GM21390 (cell line): ENCODE data around the gene KIF18B.

Experiments used
- ATAC-seq: cut with Tn5 transposase; IDR thresholded peaks from one replicate; pipeline ENCODE4 v1.9.1; 2021; ENCODE audit not compliant: unreplicated experiment

KIF18B gene

DNA sequence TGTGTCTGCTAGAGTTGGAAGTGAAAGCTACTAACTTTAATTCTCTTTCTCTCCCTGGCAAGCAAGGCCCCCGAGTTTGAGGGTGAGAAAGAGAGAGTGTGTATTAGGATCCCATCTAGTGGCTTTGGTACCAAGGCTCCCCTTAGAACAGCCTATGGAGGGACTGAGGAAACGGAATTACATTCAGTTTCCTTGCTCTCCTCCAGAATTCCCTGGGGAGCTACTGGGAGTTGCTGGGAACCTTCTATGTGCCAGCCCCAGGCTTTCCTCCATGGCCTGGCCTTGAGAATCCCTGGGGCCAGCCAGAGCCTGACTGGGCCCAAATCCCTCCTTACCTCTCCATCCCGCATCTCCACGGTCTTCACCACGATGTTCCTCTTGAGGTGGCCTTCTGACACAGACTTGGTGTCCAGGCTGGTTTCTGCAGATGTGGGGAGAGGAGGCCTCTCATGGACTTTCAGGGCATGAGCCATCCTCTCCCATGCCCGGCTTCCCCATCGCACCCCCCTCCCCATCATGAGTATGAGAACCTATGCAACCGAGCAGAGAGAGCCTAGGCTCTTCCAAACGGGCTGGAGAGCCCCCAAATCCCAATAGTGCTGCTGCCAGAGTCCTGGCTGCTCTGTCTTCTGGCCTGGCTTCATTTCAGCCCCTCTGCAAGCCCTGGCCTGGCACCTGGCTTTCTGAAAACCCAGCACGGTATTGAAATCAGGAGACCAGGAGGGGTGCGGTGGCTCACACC is 39.7 kb downstream of the KIF18B start:
- no peak for ATAC-seq

DNA sequence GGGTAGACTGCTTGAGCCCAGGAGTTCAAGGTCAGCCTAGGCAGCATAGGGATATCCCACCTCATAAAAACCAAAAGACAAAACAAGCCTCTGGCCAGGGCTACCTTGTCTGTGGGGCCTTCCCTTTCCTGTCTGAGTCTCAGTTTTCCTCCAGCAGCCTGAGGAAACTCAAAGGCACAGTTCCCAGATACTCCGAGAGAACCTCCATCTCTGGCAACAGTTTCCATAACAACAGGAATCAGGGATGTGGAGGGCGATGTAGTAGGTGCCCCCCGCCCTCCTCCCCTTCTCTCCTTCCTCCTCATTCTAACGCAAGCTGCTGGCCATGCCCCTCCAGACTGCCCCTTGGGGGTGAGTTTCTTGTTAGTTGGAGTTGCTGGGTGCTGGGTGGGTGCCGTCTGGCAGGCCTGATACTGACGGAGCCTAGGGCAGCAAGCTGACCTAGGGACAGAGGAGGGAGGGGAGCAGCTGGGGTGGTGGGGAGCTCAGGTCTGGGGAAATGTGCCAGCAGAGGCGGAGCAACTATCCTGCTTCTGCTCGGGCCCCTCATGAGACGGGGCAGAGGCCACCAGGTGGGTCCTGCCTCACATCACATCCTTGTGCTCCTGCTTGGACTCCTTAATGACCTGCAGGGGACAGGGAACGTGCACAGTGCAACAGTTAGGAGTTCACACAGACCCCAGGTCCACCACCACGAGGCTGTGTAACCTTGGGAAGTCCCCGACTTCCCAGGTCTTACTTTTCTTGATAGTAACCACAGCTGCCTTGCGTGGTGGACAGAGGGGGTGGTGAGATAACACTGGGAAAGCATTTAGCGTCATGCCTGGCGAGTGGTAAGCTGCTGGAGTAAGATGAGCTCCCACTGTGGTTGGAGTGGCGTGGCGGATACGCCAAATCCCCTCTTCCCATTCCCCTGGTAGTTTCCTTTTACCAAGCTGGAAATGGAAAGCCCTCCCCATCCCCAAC is 40.5 kb downstream of the KIF18B start:
- ATAC-seq: no peak

DNA sequence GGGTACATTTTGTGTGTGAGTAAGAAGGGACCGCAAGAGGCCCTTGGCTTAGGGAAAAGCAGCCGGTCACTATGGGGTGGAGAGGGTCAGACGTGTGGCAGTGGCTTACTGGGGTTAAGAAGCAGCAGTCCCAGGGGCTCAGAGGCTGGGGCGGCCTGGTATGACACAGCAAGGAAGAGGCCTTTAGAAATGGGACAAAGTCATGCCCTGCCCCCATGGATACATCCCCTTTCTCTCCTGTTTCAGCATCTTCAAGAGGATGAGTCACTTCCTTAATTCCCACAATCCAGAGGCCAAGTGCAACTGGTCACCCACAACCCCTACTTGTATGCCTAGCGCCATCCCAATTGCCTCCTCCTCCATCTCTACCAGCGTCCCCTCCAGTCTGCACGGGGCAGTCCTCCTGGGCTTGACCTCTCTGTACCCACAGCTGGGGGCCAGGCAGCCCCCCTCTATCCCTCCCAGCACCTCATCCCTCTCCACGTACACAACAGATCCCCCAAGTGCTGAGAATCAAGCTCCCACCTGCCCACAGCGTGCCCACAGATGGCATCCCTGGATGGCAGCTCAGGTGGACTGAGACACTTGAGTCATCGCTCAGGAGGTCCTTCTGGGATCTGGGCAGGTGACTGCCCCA is 41.4 kb downstream of the KIF18B start:
- ATAC-seq: no peak

DNA sequence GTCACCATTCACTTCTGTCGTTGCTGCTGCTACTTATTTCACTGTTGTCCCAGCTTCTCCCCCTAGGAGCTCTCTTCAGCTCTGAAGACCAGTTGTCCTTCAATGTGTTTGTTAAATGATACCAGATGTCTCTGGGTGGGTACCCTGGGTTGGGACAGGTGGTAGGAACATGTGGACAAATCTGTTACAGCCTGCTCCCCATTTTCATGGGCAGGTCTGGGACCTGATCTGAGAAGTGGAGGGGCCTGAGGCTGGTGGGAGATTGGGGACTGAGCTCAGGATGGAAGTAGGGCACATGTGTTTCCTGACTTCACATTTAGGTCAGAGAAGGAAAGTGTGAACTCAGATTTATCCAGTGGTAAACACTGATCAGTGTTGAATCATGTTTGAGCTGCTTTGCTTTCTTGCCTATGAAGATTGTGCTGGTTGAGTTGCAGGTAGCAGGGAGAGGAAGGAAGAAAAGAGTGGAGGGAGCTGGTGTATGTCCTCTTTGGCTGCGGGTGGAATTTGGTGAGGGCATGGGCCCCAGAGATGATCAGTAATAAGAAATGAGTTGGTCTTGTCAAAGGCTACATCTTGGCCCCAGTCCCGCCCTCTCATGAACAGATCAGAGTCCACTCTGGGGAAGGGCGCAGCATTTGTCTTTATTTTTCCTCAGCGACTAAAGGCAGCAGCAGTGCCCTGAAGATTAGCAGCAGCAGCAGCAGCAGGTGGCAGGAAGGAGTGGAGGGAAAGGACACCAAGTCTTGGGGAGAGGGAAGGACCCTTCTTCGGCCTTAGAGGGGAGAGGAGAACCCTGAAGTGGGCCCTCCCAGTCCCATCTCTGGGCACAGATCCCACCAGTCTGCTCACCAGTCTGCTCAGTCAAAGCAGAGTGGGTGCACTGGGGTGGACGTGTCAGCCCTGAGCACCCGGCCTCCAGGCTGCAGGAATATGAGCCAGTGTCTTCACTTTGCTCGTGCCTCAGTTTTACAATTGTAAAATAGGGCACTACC is 42.3 kb downstream of the KIF18B start:
- no peak for ATAC-seq

DNA sequence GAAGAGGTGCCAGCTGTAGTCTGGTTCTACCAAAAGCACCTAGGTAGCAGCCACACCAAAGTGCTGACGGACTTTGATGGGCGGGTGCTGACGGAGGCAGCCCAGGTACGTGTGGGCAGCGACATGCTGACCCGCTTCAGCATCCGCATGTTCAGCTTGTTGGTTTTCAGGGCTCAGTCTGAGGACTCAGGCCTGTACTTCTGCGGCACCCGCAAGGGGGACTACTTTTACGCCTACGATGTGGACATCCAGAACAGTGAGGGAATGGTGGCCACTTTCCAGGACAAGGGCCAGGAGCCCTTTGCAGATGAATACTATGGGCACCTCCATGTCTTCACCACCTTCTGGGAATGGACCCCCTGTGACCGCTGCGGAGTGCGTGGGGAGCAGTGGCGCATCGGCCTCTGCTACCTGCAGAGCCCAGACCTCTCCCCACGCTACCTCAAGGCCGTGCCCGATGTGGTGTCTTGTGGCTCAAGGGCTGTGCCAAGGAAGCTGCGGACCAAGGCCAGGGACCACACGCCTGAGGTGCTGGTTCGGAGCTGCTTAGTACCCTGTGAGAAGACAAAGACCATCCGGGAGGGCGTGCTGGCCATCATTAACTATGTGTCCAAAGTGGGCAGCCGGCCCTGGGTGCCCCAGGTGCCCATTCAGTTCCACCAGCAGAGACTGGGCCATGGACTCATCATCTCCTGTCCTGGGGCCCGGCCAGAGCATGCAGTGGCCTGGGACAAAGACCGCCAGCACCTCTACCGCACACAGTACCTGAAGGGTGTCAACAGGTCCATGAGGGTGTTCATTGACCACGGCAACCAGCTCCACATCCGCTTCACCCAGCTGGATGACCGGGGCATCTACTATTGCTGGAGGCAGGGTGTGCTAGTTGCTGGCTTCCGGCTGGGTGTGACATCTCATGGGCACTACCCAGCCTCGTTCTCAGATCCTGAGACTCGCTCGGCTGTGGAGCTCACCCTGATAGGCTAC is 43.3 kb downstream of the KIF18B start:
- no peak for ATAC-seq

DNA sequence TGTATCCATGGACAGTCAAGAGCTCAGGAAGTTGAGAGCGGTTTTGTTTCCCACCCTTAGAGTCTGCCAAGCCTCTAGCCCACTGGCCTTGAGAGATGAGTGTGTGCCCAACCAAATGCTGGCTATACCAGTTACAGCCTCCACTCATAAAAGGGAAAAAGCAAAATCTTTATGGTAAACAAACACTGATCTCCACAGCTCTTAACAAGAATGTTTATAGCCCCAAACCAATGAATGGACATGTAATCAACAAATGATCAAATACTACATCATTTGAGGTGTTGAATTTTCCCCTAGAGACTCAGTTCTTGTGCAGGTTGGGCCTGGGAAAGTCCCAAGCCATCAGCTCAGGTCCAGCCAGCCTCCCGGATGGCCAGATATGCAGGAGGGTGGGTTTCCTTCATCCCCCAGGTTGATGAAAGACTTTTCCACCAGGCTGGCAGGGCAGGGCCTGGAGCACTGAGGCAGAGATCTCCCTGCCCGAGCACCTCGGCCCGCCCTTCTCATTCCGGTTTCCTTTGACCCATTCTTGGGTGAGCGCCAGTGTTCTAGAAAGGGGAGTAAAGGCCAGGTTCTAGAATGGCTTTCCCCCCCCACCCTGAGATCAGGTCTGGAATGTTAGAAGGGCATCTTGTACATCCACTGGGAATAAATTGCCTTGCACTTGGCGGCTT is 44.4 kb downstream of the KIF18B start:
- no peak for ATAC-seq

DNA sequence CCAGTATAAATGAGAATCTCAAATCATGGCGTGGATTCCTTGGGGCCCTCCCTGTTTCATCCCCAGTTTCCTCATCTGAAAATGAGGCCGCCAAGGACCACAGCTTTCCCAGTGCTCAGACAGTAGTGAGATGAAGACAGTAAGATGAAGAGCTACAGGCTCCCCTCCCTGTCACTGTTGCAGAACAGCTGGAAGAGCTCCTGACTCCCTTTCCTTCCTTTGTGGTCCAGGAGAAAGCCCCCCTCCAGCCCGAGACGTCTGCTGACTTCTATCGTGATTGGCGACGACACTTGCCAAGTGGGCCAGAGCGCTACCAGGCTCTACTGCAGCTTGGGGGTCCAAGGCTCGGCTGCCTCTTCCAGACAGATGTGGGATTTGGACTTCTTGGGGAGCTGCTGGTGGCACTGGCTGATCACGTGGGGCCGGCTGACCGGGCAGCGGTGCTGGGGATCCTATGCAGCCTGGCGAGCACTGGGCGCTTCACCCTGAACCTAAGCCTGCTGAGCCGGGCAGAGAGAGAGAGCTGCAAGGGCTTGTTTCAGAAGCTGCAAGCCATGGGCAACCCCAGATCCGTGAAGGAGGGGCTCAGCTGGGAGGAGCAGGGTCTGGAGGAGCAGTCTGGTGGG is 45.3 kb downstream of the KIF18B start:
- no peak for ATAC-seq

DNA sequence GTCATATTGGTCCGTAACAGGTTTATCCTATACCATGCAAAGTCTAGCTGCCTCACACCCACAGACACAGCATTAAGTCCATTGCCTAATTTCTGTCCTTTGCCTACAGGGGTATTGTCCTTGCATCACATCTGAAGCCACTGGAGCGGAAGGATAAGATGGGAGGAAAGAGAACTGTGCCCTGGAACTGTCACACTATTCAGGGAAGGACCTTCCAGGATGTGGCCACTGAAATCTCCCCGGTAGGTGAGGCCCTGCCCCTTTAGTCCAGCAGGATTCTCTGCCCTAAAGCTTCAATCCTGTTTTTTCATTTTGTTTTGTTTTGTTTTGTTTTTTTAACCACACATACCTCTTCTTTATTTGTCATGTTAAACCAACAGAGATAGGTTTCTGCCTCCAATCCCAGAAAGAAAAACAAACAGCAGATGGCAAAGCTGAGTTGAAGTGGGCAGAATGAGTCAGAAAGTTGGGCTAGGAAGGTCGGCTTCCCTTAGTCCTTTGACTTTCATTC is 46.1 kb downstream of the KIF18B start:
- no peak for ATAC-seq

DNA sequence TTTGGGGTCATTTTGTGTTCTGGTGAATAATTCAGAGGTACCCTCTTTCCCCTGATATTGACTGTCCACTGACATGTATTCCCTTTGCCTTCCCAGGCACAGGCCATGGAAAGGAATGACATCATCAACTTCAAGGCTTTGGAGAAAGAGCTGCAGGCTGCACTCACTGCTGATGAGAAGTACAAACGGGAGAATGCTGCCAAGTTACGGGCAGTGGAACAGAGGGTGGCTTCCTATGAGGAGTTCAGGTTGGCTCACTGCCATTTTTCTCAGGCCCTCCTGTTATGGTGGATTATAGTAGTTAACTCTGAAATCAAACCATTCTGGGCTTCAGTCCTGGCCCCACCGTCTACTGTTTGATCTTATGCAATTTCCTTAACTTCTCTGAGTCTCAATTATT is 46.7 kb downstream of the KIF18B start:
- no peak for ATAC-seq

DNA sequence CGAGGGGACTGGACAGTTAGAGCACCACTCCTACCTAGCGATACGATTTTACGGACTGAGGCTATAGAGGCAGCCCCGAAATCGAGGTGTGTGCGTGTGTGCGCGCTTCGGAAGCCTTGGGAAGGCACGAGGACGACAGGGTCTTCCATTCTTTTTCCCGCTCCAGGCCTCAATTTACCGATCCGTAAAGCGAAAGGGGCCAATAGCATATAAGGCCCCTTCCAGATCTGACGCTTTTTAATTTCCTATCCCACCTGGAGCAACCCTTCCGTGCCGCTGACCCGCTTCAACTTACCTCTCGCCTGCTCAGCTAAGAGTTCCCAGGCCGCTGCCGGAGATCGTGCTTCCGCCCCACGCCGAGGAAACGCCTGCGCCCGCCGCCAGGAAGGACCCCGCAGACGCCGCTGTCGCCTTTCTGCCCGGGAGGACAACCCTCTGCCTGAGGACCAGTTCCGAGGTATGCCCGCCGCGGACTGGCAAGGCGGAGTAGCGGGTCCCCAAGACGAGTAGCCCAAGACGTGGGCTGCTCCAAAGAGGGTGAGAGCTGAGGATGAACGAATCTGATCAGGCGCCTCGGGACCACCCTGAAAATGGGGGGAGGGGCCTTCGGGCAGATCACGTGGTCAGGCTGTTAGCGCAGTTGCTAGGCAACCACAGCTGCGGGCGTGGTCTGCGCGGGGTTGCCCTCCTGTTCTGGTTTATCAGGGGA is 48.3 kb downstream of the KIF18B start, which contains the start of gene EFTUD2:
Gene EFTUD2 (minus strand): TSS at position 372 of the 709 bp plus-strand sequence. CDS start 4,924 bp downstream, outside the sequence.
- peak; percentile 71 for ATAC-seq

DNA sequence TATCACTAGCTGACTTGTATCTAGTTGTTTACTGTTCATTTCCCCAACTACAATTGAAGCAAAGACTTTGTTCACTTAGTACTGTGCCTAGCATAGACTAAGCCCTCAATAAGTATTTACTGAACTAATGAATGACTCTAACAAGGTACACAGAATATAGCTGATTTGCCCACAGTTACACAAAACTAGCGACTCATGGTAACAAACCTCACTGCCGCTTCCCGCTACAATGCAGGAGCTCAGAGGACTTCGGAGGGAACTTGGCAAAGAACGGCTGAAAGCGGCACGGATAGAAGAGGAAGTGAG is 48.9 kb downstream of the KIF18B start:
- no peak for ATAC-seq

DNA sequence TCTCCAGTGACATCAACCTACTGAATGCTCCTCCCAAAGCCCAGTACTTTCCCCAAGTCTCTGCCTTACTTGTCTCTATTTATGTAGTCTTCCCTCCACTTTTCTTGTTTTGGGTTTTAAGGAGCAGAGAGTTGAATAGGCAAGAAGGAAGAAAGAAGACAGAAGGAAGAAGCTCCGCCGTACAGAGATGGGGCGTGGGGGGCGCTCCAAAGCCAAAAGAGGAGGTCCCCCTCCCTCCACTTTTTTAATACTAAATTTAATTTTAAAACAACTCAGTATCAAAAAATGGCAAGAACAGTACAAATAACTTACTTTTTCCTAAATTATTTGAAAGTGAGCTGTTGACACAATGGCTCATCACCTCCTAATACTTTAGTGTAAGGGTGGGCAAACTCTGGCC is 52.9 kb downstream of the KIF18B start:
- ATAC-seq: no peak

DNA sequence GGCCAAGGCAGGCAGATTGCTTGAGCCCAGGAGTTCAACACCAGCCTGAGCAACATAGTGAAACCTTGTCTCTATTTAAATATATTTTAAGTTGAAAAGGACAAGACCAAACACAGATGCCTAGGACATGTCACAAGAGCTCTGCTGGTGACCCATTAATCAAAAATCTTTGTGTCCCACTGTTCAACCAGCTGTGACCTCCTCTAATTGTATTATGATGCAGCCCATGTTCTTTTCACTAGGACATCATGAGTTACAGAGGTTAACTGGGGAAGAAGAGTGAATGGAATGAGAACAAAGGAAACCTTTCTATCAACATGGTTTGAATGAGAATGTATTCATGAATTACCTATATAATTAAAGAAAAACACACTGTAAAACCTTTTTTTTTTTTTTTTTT is 55.3 kb downstream of the KIF18B start:
- ATAC-seq: no peak

DNA sequence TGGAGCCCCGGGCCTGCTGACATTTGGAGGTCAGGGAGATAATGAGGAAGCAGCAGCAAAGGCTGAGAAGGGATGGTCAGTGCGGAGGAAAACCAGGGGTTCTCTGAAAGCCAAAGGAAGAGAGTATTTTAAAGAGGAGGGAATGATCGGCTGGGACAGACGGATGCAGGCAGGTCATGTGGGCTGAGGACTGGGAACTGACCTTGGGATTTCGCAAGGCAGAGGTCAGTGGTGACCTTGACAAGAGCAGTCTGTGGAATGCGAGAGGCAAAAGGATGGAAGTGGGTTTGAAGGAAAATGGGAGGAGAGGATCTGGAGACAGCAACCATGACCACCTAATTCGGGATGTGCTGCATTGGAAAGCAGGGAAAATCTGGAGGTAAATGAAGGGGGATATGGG is 58.6 kb downstream of the KIF18B start:
- no peak for ATAC-seq

DNA sequence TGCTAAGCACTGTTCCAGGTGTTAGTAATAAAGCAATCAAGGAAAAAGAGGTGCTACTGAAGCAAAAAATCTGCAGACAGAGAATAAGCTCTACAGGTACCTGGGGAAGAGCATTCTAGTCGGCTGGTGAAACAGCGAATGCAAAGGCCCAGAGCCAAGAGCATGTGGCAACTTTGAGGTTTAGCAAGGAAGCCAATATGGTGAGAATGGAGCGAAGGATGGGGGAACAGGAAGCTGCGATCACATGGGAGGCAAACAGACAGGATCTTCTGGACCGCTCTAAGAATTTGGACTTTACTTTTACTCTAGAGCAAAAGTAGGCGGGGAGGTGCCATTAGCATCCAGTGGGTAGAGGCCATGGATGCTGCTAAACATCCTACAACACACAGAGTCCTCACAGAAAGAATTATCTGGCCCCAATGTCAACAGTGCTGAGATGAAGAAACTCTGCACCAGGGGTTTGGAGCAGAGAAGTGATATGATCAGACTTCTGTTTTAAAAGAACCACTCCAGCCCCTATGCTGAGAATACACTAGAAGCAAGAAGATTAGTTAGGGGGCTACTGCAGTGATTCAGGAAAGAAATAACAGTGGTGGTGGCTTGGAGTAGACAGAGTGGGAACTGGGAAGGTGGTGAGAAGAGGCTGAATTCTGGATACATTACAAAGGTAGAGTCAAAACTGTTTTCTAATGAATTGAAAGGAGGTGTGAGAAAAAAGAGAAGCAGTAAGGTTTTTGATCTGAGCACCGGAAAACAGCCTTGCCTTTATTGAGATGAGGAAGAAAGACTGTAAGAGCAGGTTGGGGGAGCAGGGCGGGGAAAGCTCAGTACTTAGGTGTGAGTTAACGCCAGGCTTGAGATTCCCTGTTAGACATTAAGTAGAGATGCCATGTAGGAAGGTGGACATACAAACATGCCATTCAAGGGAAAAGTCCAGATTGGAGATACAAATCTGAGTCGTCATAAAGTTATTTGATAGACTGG is 59.3 kb downstream of the KIF18B start:
- ATAC-seq: no peak

DNA sequence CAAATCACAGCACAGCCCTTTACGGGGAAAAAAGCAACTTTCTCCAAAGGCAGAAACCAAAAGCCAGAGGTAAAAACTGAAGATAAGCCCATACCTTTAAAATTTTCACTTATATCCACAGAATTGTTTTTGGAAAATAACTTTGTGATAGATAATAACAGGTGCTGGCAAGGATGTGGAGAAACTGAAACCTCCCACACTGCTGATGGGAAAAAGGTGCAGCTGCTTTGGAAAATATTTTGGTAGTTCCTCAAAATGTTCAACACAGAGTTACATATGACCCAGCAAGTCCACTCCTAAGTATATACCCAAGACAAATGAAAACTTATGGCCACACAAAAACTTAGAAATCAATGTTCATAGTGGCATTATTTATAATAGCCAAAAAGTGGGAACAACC is 60.6 kb downstream of the KIF18B start:
- no peak for ATAC-seq
